ENCODE results near the gene WNT11. TPM values are rescaled to one million over a fixed set of nuclear protein-coding genes. Genes with fewer than 3 reads are reported as not detected.
A peak's percentile ranks its signal among the peaks of the same experiment; 100 is the strongest.
"Not testable (repeated sequence)": the region's sequence is repeated elsewhere in the genome, so short reads cannot be mapped to it uniquely, and the experiment has no call there.

The WNT11 gene
- total RNA-seq, 2 experiments from 2014 or later, result 1.4 to 2.1 TPM

- Mint-ChIP-seq H3K27me3 (peaks cover 51% of the 10 kb centered on the region), H3K4me3 (peak overlapping the region; percentile 60), H3K27ac (no peak overlapping the region), H3K9me3 (no peaks in the 10 kb centered on the region), H3K4me1 (peaks cover 16% of the 10 kb centered on the region), H3K36me3 (no peaks in the 10 kb centered on the region)
- DNase-seq (peak; percentile 69), ATAC-seq (ENCODE audit: low read depth) (peak; percentile 9)
- POLR2A ChIA-PET, result interaction anchor here (0.6 to 4.8 kb wide), 5 partner anchors 8 to 110 kb away, joined by 3 to 47 read pairs (median 9); no protein-coding TSS in a partner anchor
Observed at GRCh38 chr11:76209375-76209972, 3.2 kb upstream of the WNT11 start.

- Mint-ChIP-seq H3K4me1 (peaks cover 16% of the 10 kb centered on the region), H3K36me3 (no peaks in the 10 kb centered on the region), H3K4me3 (peak overlapping the region; percentile 84), H3K27me3 (peaks cover 57% of the 10 kb centered on the region), H3K9me3 (no peaks in the 10 kb centered on the region), H3K27ac (no peak overlapping the region)
- peak; percentile 65 for ATAC-seq (ENCODE audit: low read depth)
- POLR2A ChIA-PET, result interaction anchor here (0.7 to 4.8 kb wide), 7 partner anchors 22 to 464 kb away, joined by 3 to 47 read pairs (median 7); no protein-coding TSS in a partner anchor
- peak; percentile 93 for DNase-seq
Observed at GRCh38 chr11:76208438-76209374, 2.4 kb upstream of the WNT11 start.

GRCh38 chr11:76207642-76208401 is 1.5 kb upstream of the WNT11 start:
- Mint-ChIP-seq H3K36me3 (no peaks in the 10 kb centered on the region), H3K9me3 (no peaks in the 10 kb centered on the region), H3K4me3 (peak overlapping the region; percentile 84), H3K27ac (no peak overlapping the region), H3K27me3 (peaks cover 55% of the 10 kb centered on the region), H3K4me1 (peaks cover 14% of the 10 kb centered on the region)
- POLR2A ChIA-PET, result interaction anchor here (0.7 to 4.8 kb wide), 7 partner anchors 23 to 465 kb away, joined by 3 to 47 read pairs (median 6); partner anchors contain the start of genes GVQW3 and THAP12
- DNase-seq, result peak; percentile 91
- peak; percentile 60 for ATAC-seq (ENCODE audit: low read depth)

- no peak for ATAC-seq (ENCODE audit: low read depth)
- POLR2A ChIA-PET, result no interaction called here
- H3K36me3 Mint-ChIP-seq, result no peaks in the 10 kb centered on the region
- H3K4me1 Mint-ChIP-seq, result peaks cover 13% of the 10 kb centered on the region
- no peak overlapping the region for H3K27ac Mint-ChIP-seq
- no peaks in the 10 kb centered on the region for H3K9me3 Mint-ChIP-seq
- H3K4me3 Mint-ChIP-seq, result peak overlapping the region; percentile 58
- H3K27me3 Mint-ChIP-seq, result peaks cover 38% of the 10 kb centered on the region
- DNase-seq, result no peak
Observed at GRCh38 chr11:76206077-76206326, 300 bp downstream of the WNT11 start.

GRCh38 chr11:76205252-76206076 is 838 bp downstream of the WNT11 start:
- peak overlapping the region; percentile 40 for H3K27ac Mint-ChIP-seq
- peak overlapping the region; percentile 58 for H3K4me3 Mint-ChIP-seq
- no peaks in the 10 kb centered on the region for H3K9me3 Mint-ChIP-seq
- H3K36me3 Mint-ChIP-seq, result no peaks in the 10 kb centered on the region
- ATAC-seq (ENCODE audit: low read depth), result no peak
- POLR2A ChIA-PET, result no interaction called here
- DNase-seq, result no peak
- peaks cover 36% of the 10 kb centered on the region for H3K27me3 Mint-ChIP-seq
- H3K4me1 Mint-ChIP-seq, result peaks cover 10% of the 10 kb centered on the region

- H3K36me3 Mint-ChIP-seq, result no peaks in the 10 kb centered on the region
- no peaks in the 10 kb centered on the region for H3K9me3 Mint-ChIP-seq
- POLR2A ChIA-PET, result no interaction called here
- H3K4me1 Mint-ChIP-seq, result peaks cover 12% of the 10 kb centered on the region
- H3K4me3 Mint-ChIP-seq, result no peak overlapping the region
- H3K27ac Mint-ChIP-seq, result no peak overlapping the region
- ATAC-seq (ENCODE audit: low read depth), result no peak
- peaks cover 36% of the 10 kb centered on the region for H3K27me3 Mint-ChIP-seq
- no peak for DNase-seq
Observed at GRCh38 chr11:76203937-76204336, 2.4 kb downstream of the WNT11 start.

- Mint-ChIP-seq H3K4me3 (no peak overlapping the region), H3K36me3 (no peaks in the 10 kb centered on the region), H3K27me3 (peaks cover 36% of the 10 kb centered on the region), H3K27ac (no peak overlapping the region), H3K4me1 (peaks cover 12% of the 10 kb centered on the region), H3K9me3 (no peaks in the 10 kb centered on the region)
- no peak for DNase-seq
- ATAC-seq (ENCODE audit: low read depth), result no peak
- POLR2A ChIA-PET, result no interaction called here
Observed at GRCh38 chr11:76203131-76203925, 3.0 kb downstream of the WNT11 start.

- POLR2A ChIA-PET, result no interaction called here
- Mint-ChIP-seq H3K27me3 (peaks cover 28% of the 10 kb centered on the region), H3K36me3 (no peaks in the 10 kb centered on the region), H3K4me1 (peaks cover 6% of the 10 kb centered on the region), H3K27ac (no peak overlapping the region), H3K4me3 (no peak overlapping the region), H3K9me3 (no peaks in the 10 kb centered on the region)
- DNase-seq, result no peak
- no peak for ATAC-seq (ENCODE audit: low read depth)
Observed at GRCh38 chr11:76201672-76202412, 4.5 kb downstream of the WNT11 start.

GRCh38 chr11:76201056-76201455 is 5.2 kb downstream of the WNT11 start:
- no peaks in the 10 kb centered on the region for H3K9me3 Mint-ChIP-seq
- peaks cover 24% of the 10 kb centered on the region for H3K27me3 Mint-ChIP-seq
- POLR2A ChIA-PET, result no interaction called here
- DNase-seq (no peak), ATAC-seq (ENCODE audit: low read depth) (no peak)
- no peaks in the 10 kb centered on the region for H3K36me3 Mint-ChIP-seq
- H3K4me1 Mint-ChIP-seq, result peaks cover 3% of the 10 kb centered on the region
- H3K27ac Mint-ChIP-seq, result no peak overlapping the region
- H3K4me3 Mint-ChIP-seq, result no peak overlapping the region

- no peak overlapping the region for H3K4me3 Mint-ChIP-seq
- no peak overlapping the region for H3K27ac Mint-ChIP-seq
- no peaks in the 10 kb centered on the region for H3K9me3 Mint-ChIP-seq
- DNase-seq, result no peak
- H3K27me3 Mint-ChIP-seq, result peaks cover 16% of the 10 kb centered on the region
- ATAC-seq (ENCODE audit: low read depth), result no peak
- H3K36me3 Mint-ChIP-seq, result no peaks in the 10 kb centered on the region
- H3K4me1 Mint-ChIP-seq, result peaks cover 2% of the 10 kb centered on the region
- POLR2A ChIA-PET, result no interaction called here
Observed at GRCh38 chr11:76200006-76200940, 6.0 kb downstream of the WNT11 start.

GRCh38 chr11:76198691-76199090 is 7.6 kb downstream of the WNT11 start:
- H3K36me3 Mint-ChIP-seq; DNase-seq; H3K27ac Mint-ChIP-seq; H3K4me1 Mint-ChIP-seq; H3K4me3 Mint-ChIP-seq; ATAC-seq (ENCODE audit: low read depth); POLR2A ChIA-PET; H3K27me3 Mint-ChIP-seq; H3K9me3 Mint-ChIP-seq: not testable (repeated sequence)
